ENCODE results near the gene CEL. TPM values are rescaled to one million over a fixed set of nuclear protein-coding genes. Genes with fewer than 3 reads are reported as not detected.
A peak's percentile ranks its signal among the peaks of the same experiment; 100 is the strongest.

The CEL gene
- total and polyA plus RNA-seq, 10 of the 15 experiments (the other 5 are each of a cell fraction or from before 2014, with no cell fraction given): 0.05 to 4.1 (median 0.29) TPM; not detected in 2

GRCh38 chr9:133031130-133031422, 30.7 kb upstream of the CEL start (continued):
- TF ChIP-seq ASH2L (IDR thresholded peaks at IDR 0.05; ENCODE audit: borderline replicate concordance, low read depth) (0 out of 2 replicates have a peak, but pooled peaks have one; percentile 5), ATF2 (IDR thresholded peaks at IDR 0.05; ENCODE audit: low read length) (no peak), RAD51 (IDR thresholded peaks at IDR 0.05) (no peak), RB1 (IDR thresholded peaks at IDR 0.05; ENCODE audit: borderline replicate concordance) (no peak; the same call in 1 of the 2 replicates), BCL11A (IDR thresholded peaks at IDR 0.05; ENCODE audit: low read depth, low read length) (no peak), TBL1XR1 (IDR thresholded peaks at IDR 0.05; ENCODE audit: low read depth, low read length) (no peak)

GRCh38 chr9:133031496-133031911, 30.3 kb upstream of the CEL start:
- WGBS (ENCODE audit: insufficient coverage, insufficient replicate concordance, low lambda C conversion rate, missing lambda C conversion rate): 86% methylated on average over 10 of the region's 10 CpGs
- Histone ChIP-seq H3K9me3 (replicated peaks; ENCODE audit: control insufficient read depth, insufficient read depth, low read length) (no peaks in the 10 kb centered on the region; the same call in 2 of the 3 replicates), H3K4me1 (ENCODE audit: control insufficient read depth, insufficient read depth, low read length) (peaks cover 13% of the 10 kb centered on the region), H3K27ac (ENCODE audit: control insufficient read depth, insufficient read depth) (peak overlapping the region; percentile 91), H2AFZ (ENCODE audit: control insufficient read depth, low read depth, low read length) (no peak overlapping the region), H3K79me2 (ENCODE audit: control insufficient read depth, insufficient read depth, low read length) (peaks cover 50% of the 10 kb centered on the region), H3K4me2 (ENCODE audit: control insufficient read depth, insufficient read depth) (peak overlapping the region; percentile 91), H4K20me1 (ENCODE audit: control insufficient read depth, insufficient read depth) (no peaks in the 10 kb centered on the region; the same call in 1 of the 2 replicates), H3K9ac (ENCODE audit: control insufficient read depth, insufficient read depth, low read length) (peak overlapping the region; percentile 92), H3K27me3 (replicated peaks in 1 of 2; ENCODE audit: control insufficient read depth in 2 of 2, insufficient read depth in 2 of 2, low read length in 1 of 2) (no peaks in the 10 kb centered on the region), H3K4me3 (peak overlapping the region; percentile 77), H3K36me3 (ENCODE audit: control insufficient read depth in 2 of 2, insufficient read depth in 2 of 2, low read length in 1 of 2) (peaks cover 0 to 2% of the 10 kb centered on the region in 2 experiments; a peak in 1 of 4 replicates)
- SMC1A ChIA-PET (ENCODE audit: uncharacterized antibody, unreplicated experiment): interaction anchor here (1.1 to 6.9 kb wide), 4 partner anchors 8 to 113 kb away, joined by 4 to 31 read pairs (median 4); no protein-coding TSS in a partner anchor
- RAD21 ChIA-PET (ENCODE audit: unreplicated experiment): interaction anchor here (1.3 to 2.2 kb wide), 3 partner anchors 9 to 112 kb away, joined by 3 to 18 read pairs (median 16); no protein-coding TSS in a partner anchor
- ATAC-seq: no peak
- TF ChIP-seq IRF4 (IDR thresholded peaks at IDR 0.05; ENCODE audit: low read depth, low read length) (no peak), CBX5 (IDR thresholded peaks at IDR 0.05; ENCODE audit: low read depth) (no peak), USF1 (IDR thresholded peaks at IDR 0.05; ENCODE audit: borderline replicate concordance, extremely low read length, insufficient read depth, low read depth, low read length) (no peak), GABPA (IDR thresholded peaks at IDR 0.05; ENCODE audit: low read depth) (no peak), NFXL1 (IDR thresholded peaks at IDR 0.05; ENCODE audit: borderline replicate concordance) (no peak), MLLT1 (IDR thresholded peaks at IDR 0.05) (peak; percentile 82), CREM (IDR thresholded peaks at IDR 0.05; ENCODE audit: low read depth) (no peak), FOXK2 (IDR thresholded peaks at IDR 0.05) (no peak), POLR2AphosphoS2 (IDR thresholded peaks at IDR 0.05; ENCODE audit: low read depth, low read length) (peak; percentile 2; the same call in 1 of the 2 replicates), ZBTB4 (CRISPR knock-in tag; IDR thresholded peaks at IDR 0.05) (no peak)
- no peak for FAIRE-seq
- CTCF ChIA-PET: interaction anchor here (1.0 to 5.1 kb wide), 6 partner anchors 9 to 115 kb away, joined by 3 to 52 read pairs (median 20); no protein-coding TSS in a partner anchor
- POLR2A ChIA-PET: interaction anchor here (0.7 to 2.2 kb wide), 6 partner anchors 84 to 446 kb away, joined by 3 to 17 read pairs (median 4); no protein-coding TSS in a partner anchor
- in situ Hi-C loops (cut with MboI): no loop called here
- intact Hi-C loops (cut with micrococcal nuclease; ENCODE audit: unreplicated experiment): no loop called here
- no peak for DNase-seq (ENCODE audit: low read depth, low spot score)
- BruUV-seq (replicated peaks): no TSS peak
